ENCODE results near the gene MUC6.

The MUC6 gene

DNA sequence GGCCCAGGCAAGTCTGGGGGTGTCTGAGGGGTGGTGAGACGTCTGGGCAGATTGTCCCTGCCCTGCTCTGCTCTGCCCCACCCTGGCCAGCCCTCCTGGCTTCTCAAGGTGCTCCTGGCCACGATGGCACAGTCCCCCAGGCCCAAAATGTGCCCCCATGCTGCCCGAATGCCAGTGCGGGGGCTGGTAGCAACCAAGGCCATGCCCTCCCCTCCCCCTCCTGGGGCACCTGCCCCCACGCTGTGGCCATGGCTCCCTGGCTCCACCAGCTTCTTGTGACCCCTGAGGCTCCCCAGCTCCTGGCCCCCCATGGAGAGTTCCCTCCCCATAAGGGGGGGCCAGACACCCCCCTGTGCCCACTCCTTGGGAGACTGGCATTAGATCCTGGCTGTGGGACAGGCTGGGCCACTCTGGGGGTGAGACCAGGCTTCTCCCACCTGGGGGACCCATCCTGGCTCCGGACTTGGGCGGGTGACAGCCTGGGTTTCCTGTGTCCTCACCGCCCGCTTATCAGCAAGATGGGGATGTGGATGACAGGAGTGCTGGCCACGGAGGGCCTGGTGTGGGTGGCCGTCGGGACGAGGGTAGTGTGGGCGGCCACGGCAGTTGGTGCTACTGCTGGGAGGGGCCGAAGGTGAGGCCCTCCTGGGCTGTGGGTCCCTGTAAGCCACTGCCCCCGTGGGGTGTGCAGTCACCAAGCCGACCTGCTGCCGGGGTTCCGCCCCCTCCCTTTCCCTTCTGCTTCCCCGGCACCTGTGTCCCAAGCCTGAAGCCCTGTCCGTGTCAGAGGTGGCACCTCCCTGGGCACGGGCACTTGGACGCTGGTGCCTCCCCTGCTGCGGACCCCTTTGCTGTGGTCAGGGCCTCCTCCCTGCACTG lies 15.9 kb upstream of the MUC6 start:
- no peak for DNase-seq (ENCODE audit: low spot score)

- no peak for DNase-seq (ENCODE audit: low spot score)
Observed at GRCh38 chr11:1051356-1052132, 15.0 kb upstream of the MUC6 start.

GRCh38 chr11:1050581-1051355 lies 14.2 kb upstream of the MUC6 start:
- peak; percentile 77 for DNase-seq (ENCODE audit: low spot score)

DNA sequence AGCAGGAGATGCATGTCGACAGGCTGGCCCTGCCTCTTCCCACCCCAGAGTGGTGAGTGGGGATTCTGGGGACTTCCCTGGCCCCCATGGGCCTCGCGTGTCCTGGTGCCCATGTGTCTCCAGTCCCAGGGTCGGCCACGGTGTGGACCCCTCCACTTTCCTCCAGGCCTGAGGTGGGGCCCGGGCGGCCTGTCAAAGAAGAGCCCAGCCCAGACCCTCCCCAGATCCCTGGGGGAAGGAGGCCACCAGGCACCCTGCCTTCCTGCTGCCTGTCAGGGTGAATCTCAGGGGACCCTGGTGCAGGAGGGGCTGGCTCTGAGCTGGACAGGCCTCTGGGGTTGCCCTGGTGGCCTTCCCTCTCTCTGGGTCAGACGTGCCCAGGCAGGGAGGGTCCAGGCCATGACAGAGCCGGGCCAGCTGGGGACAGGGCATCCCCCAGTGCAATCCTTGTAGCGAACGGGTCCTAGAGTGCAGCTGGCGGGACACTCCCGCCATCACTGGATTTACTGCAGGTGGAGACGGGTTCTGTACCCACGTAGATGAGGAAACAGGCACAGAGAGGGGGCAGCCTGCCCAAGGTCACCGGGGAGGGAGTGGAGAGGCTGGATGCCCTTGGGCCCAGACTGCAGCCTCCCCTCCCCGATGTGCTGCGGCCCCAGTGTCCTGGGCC lies 13.5 kb upstream of the MUC6 start:
- no peak for DNase-seq (ENCODE audit: low spot score)

- no peak for DNase-seq (ENCODE audit: low spot score)
Observed at GRCh38 chr11:1049431-1049891, 12.9 kb upstream of the MUC6 start.

DNA sequence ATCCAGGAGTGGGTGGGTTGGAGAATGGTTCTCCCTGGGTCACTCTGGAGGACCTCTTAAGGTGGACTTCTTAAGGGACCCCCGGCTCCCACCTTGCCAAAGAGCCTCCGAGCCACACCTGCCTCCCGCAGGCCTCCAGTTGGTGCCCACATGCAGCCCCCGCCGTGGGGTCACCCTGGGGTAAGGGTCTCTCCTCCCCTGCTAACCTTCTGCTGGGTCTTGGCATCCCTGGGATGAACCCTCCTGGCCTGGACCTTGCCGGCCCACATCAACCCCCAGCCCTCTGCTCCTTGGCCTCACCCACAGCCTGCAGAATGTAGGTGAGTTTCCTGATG lies 12.5 kb upstream of the MUC6 start:
- no peak for DNase-seq (ENCODE audit: low spot score)

GRCh38 chr11:1048375-1049070 lies 12.0 kb upstream of the MUC6 start:
- no peak for DNase-seq (ENCODE audit: low spot score)

- no peak for DNase-seq (ENCODE audit: low spot score)
Observed at GRCh38 chr11:1047595-1048156, 11.2 kb upstream of the MUC6 start.

DNA sequence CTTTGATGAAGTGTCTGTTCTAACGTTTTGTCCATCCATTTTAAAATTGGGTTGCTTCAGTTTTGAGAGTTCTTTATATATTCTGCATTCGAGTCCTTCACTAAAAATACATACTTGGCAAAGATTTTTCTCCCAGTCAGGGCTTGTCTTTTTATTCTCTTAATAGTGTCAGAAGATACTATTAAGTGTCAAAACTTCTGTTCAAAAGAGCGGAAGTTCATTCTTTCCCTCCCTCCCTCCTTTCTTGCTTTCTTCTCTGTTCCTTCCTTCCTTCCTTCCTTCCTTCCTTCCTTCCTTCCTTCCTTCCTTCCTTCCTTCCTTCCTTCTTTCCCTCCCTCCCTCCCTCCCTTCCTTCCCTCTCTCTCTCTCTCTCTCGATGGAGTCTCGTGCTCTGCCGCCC lies 7.6 kb upstream of the MUC6 start:
- no peak for DNase-seq (ENCODE audit: low spot score)

DNA sequence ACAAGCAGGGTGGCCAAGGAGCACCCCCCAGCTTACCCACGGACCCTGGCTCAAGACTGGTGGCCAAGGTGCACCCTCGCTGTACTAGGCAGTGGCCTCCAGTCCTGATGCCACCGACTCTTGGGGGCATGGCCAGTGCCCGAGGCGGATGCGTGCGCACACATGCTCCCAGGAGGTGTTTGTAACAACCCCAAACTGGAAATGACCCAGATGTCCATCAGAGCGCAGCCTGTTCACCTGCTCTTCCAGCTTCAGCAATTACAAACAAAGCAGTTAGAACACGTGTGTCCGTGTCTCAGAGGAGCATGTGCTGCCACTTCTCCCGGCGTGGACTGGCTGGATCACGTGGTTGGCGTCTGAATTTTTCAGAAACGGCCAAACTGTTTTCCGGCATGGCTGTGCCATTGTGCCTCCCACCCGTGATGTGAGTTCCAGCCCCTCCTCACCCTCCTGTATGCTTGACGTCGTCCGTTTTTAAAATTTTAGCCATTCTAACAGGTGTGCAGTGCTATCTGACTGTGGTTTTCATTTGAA lies 7.1 kb upstream of the MUC6 start:
- no peak for DNase-seq (ENCODE audit: low spot score)

DNA sequence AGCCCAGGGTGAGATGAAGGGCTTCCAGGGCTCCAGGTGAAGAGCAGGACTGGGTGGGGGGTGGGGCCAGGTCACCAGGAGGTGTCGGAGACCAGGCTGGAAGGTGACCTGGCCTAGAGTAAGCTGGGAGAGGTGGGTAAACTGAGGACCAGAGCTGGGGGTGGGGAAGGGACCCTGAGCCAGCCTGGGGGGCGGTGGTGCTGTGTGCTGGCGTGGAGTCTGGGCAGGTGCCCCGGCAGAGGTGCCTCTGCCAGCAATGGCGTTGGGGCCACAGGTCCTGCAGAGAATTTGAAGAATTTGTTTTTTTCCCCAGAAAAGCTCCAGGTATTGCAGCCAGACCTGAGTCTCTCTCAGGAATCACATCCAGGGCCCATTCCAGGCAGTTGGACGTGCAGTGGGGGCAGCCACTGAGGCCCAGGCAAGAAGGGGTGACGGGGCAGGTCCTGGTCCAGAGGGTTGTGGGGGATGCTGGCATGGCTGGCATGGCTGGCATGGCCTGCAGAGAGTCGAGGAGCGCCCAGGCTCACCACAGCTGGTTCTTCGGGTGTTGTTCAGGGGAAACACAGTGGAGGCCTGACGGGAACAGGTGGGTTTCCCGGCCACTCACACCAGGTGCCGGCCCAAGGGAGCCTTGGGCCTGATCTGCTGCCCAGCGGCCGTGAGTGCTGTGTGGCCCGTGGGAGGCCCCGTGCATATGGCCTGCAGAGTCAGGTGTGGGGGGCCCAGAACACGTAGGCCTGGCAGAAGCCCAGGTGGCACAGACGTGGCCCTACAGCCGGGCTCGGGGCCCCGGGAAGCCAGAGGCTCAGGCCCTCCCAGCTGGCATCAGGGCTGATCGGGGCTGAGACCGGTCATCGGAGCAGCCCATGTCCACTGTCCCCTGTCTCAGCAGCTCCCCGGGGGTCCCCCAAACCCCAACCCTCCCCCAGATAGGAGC lies 6.4 kb upstream of the MUC6 start:
- DNase-seq (ENCODE audit: low spot score): no peak

GRCh38 chr11:1041936-1042608 lies 5.6 kb upstream of the MUC6 start:
- DNase-seq (ENCODE audit: low spot score): peak; percentile 64

DNA sequence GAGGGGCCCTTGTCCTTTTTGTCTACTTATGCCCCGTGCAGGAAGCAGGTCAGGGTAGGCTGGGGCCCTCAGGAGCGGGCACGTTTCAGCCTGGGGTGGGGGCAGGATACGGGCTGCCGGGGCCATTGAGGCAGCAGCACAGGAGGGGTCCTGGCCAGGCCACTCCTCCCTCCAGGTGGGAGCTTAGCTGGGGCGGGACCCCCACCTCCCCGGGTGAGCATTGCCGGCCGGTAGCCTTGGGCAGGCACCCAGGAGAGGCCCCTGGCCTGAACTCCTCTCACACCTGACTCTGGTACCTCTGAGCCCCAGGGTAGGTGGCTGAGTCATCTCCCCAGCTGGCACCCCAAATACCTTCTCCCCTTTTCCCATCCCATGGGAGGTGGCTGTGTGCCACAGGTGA lies 5.0 kb upstream of the MUC6 start:
- DNase-seq (ENCODE audit: low spot score): peak; percentile 10

DNA sequence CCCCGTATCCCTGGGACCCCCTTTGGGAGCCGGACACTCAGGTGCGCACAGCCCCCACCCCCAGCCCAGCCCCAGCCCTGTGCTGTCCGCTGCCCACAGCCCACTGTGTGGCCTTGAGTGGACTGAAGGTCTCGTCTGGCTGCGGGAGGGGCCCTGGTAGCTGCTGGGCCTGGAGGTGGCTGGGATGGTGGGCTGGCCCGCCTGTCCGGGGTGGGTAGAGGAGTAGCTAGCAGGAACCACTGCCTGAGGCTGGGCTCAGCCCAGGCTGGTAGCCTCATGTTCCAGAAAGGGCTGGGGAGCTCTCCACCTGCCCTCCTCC lies 4.6 kb upstream of the MUC6 start:
- no peak for DNase-seq (ENCODE audit: low spot score)

- no peak for DNase-seq (ENCODE audit: low spot score)
Observed at GRCh38 chr11:1040428-1041148, 4.1 kb upstream of the MUC6 start.

DNA sequence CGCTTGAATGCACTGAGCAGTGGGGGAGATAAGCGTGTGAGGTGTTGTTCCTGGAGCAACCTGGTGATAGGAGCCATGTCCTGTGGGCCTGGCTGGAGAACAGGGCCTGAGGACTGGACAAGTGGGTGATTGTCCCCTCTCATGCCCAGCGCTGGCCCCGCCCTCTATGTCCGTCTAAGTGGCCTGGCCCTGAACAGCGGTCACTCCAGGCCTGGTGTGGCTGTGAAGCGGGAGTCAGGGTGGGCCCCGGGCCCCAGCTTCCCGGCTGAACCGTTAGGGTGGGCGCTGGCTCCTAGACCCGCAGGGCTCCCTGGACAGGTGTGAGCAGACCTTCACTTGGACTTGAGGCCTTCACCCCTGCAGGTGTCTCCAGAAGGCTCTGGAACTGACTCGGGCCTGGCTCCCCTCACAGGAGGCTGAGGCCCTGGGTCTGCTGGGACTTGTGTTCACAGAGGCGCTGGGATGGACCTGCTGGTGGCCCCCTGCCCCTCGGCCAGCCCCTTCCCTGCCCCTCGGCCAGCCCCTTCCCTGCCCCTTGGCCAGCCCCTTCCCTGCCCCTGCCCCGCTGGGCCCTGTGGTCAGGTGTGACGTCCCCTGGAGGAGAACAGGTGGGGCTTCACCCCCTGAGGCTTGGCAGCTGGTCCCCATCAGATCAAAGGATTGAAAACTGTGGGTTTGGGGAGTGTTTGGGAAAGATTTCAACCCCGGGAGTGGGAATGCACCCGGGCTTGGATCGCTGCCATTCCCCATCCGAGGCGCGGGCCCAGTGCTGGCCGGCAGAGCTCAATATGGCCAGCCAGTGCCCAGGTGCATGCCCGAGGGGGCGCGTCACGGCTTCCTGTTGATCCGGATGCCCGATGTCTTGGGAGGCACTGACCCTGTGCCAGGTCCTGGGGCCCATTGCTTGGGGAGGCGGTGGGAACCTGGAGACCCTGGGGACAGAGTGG lies 3.2 kb upstream of the MUC6 start:
- no peak for DNase-seq (ENCODE audit: low spot score)

- no peak for DNase-seq (ENCODE audit: low spot score)
Observed at GRCh38 chr11:1038921-1039320, 2.4 kb upstream of the MUC6 start.
